GM19438 (cell line): ENCODE measurements around the gene LRRC25.
"Not testable (repeated sequence)": the region's sequence is repeated elsewhere in the genome, so short reads cannot be mapped to it uniquely, and the experiment has no call there.

Experiments
- ATAC-seq: cut with Tn5 transposase; IDR thresholded peaks from one replicate; pipeline ENCODE4 v1.9.1; 2021; ENCODE audit warnings: low read depth; ENCODE audit not compliant: unreplicated experiment

Gene LRRC25

GRCh38 chr19:18412610-18413239 lies 15.3 kb upstream of the LRRC25 start:
- ATAC-seq: no peak

GRCh38 chr19:18408053-18408476 lies 10.6 kb upstream of the LRRC25 start:
- peak; percentile 77 for ATAC-seq

GRCh38 chr19:18406749-18407148 lies 9.3 kb upstream of the LRRC25 start:
- no peak for ATAC-seq

GRCh38 chr19:18405754-18406153 lies 8.3 kb upstream of the LRRC25 start:
- not testable (repeated sequence) for ATAC-seq

GRCh38 chr19:18402455-18403248 lies 5.2 kb upstream of the LRRC25 start:
- ATAC-seq: not testable (repeated sequence)

GRCh38 chr19:18401580-18402112 lies 4.2 kb upstream of the LRRC25 start:
- no peak for ATAC-seq

GRCh38 chr19:18399008-18399407 lies 1.6 kb upstream of the LRRC25 start:
- ATAC-seq: no peak

GRCh38 chr19:18396471-18397241 lies 766 bp downstream of the LRRC25 start:
- ATAC-seq: no peak

GRCh38 chr19:18393836-18394235 lies 3.6 kb downstream of the LRRC25 start:
- ATAC-seq: no peak

- ATAC-seq: no peak
Measured at GRCh38 chr19:18392926-18393325, 4.5 kb downstream of the LRRC25 start.

GRCh38 chr19:18392417-18392816 lies 5.0 kb downstream of the LRRC25 start:
- ATAC-seq: no peak

GRCh38 chr19:18391509-18392075 lies 5.8 kb downstream of the LRRC25 start:
- no peak for ATAC-seq

GRCh38 chr19:18390065-18390907 lies 7.1 kb downstream of the LRRC25 start:
- ATAC-seq: no peak

- ATAC-seq: no peak
Measured at GRCh38 chr19:18389726-18390064, 7.7 kb downstream of the LRRC25 start.

- no peak for ATAC-seq
Measured at GRCh38 chr19:18388960-18389725, 8.3 kb downstream of the LRRC25 start.

GRCh38 chr19:18388100-18388959 lies 9.1 kb downstream of the LRRC25 start:
- ATAC-seq: peak; percentile 63

- no peak for ATAC-seq
Measured at GRCh38 chr19:18386543-18387271, 10.7 kb downstream of the LRRC25 start.
